Endodermal cell (in vitro differentiated cells): ENCODE measurements around the gene TPCN2. TPM values are rescaled to one million over a fixed set of nuclear protein-coding genes. Genes with fewer than 3 reads are reported as not detected.

Experiments used
- DNase-seq: peaks from one replicate; pipeline ENCODE4 v3.0.0-alpha.2; 2017
- H3K27ac ChIP-seq: 2 replicates; pipeline ENCODE4 v1.5.1; 2013; ENCODE audit warnings: mild to moderate bottlenecking, low read depth, low read length, moderate library complexity
- H3K27me3 ChIP-seq: 2 replicates; pipeline ENCODE4 v1.6.1; 2013; ENCODE audit warnings: mild to moderate bottlenecking, low read length, moderate library complexity; ENCODE audit not compliant: insufficient read depth, control insufficient read depth, poor library complexity, severe bottlenecking
- H3K36me3 ChIP-seq: 2 replicates; pipeline ENCODE4 v1.7.0; 2013; ENCODE audit warnings: mild to moderate bottlenecking, low read length, moderate library complexity; ENCODE audit not compliant: control insufficient read depth, insufficient read depth
- H3K4me1 ChIP-seq: one replicate; pipeline ENCODE4 v1.7.0; 2013; ENCODE audit warnings: low read length; ENCODE audit not compliant: control insufficient read depth, insufficient read depth
- H3K4me3 ChIP-seq: 2 replicates; pipeline ENCODE4 v1.5.1; 2013; ENCODE audit warnings: mild to moderate bottlenecking, low read length, moderate library complexity
- H3K9ac ChIP-seq: 2 replicates; pipeline ENCODE4 v1.6.1; 2013; ENCODE audit warnings: mild to moderate bottlenecking, low read length, moderate library complexity; ENCODE audit not compliant: poor library complexity, severe bottlenecking; ENCODE audit errors: extremely low read depth
- H3K9me3 ChIP-seq: 2 replicates; pipeline ENCODE4 v1.6.1; 2013; ENCODE audit warnings: mild to moderate bottlenecking, low read length, moderate library complexity; ENCODE audit not compliant: control insufficient read depth
- H3K27ac Mint-ChIP-seq: 2 replicates; pipeline ENCODE4 v1.8.0; 2020; ENCODE audit warnings: mixed read lengths
- H3K27me3 Mint-ChIP-seq: 2 replicates; pipeline ENCODE4 v1.8.0; 2021; ENCODE audit warnings: mild to moderate bottlenecking, mixed read lengths; ENCODE audit not compliant: insufficient read depth
- H3K36me3 Mint-ChIP-seq: 2 replicates; pipeline ENCODE4 v1.8.0; 2020; ENCODE audit warnings: low read depth, mixed read lengths
- H3K4me1 Mint-ChIP-seq: 2 replicates; pipeline ENCODE4 v1.8.0; 2020; ENCODE audit warnings: mixed read lengths
- H3K4me3 Mint-ChIP-seq: 2 replicates; pipeline ENCODE4 v1.8.0; 2020; ENCODE audit warnings: mild to moderate bottlenecking, moderate library complexity, mixed read lengths
- H3K9me3 Mint-ChIP-seq: 2 replicates; pipeline ENCODE4 v1.8.0; 2020; ENCODE audit warnings: mild to moderate bottlenecking, mixed read lengths
- WGBS, 2 experiments: methylation state at CpG; one replicate each; pipeline versions ENCODE4 v1.1.5 to v1.1.7; 2013; ENCODE audit warnings: missing lambda C conversion rate in 2 of 2, mixed read lengths in 1 of 2; ENCODE audit not compliant: insufficient coverage in 1 of 2, insufficient read length in 1 of 2; 5-methylcytosine and 5-hydroxymethylcytosine counted together
- total RNA-seq, 2 donors: library from RNA; stranded (reverse); fragmentation: NEBNext Ultra II Directional in 1 of 2; extraction: Animal tissue kit (Norgen Biotek cat#: 25700) in 1 of 2; gene quantifications; 2 replicates in 1 of 2; 3 replicates in 1 of 2; pipeline ENCODE4 v1.2.1, GENCODE V29; 2021
- TF ChIP-seq, protein P1 (sequence below): fragments of 200-600 bp; sonication (generic); conservative IDR thresholded peaks from 2 replicates; pipeline ENCODE4 v1.5.0; 2021; ENCODE audit warnings: antibody characterized with exemption, mild to moderate bottlenecking

TPCN2 gene
- total RNA-seq, 2 donors from 2014 or later, result 20.7 to 27.9 TPM

DNA sequence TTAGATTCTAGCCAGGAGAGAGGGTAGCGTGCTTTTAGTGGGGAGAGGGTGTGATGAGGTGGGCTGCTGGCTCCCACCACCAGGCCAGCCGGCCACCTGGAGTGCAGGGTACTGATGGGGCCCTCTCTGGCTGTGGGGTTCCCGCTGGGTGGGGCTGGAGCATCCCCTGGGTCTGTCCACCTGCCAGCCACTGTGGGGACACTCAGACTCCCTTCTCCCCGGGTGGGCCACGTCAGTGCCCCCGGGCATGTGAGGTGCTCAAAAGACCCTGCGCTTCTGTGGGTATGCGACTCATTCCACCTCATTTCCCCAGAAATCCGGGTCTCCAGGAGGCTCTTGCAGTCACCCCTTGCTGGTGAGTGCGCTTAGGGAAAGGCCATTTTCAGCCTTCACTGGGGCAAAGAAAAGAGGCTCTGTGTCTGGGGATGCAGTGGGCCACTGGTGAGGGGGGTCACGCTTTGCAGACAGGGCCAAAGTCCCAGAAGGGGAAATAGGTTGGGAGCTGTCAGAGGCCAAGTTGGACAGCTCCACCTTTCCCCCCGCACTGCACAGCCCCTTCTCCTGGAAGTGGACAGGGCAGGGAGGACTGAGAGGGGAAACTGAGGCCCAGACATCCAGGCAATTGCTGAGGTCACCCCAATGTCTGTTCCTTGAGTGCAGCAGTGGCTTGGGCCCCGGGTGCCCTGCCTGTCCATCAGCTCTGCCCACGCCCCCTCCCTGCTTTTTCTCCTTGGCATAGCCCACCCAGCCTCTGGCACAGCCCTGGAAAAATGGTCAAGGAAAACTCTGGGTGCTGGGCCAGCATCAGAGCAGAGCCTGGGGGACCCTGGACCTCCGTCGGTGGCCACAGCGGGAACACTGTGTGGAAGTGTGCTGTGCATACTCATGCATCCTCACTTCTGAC lies 53.3 kb downstream of the TPCN2 start:
- Histone ChIP-seq H3K4me1 (no peaks in the 10 kb centered on the region), H3K4me3 (no peak overlapping the region), H3K9ac (no peak overlapping the region), H3K36me3 (no peaks in the 10 kb centered on the region), H3K9me3 (no peaks in the 10 kb centered on the region), H3K27me3 (no peaks in the 10 kb centered on the region), H3K27ac (no peak overlapping the region)
- Mint-ChIP-seq H3K27me3 (no peaks in the 10 kb centered on the region), H3K4me3 (no peak overlapping the region), H3K9me3 (no peaks in the 10 kb centered on the region), H3K27ac (no peak overlapping the region), H3K36me3 (no peaks in the 10 kb centered on the region), H3K4me1 (no peaks in the 10 kb centered on the region)
- TF ChIP-seq, protein P1, sequence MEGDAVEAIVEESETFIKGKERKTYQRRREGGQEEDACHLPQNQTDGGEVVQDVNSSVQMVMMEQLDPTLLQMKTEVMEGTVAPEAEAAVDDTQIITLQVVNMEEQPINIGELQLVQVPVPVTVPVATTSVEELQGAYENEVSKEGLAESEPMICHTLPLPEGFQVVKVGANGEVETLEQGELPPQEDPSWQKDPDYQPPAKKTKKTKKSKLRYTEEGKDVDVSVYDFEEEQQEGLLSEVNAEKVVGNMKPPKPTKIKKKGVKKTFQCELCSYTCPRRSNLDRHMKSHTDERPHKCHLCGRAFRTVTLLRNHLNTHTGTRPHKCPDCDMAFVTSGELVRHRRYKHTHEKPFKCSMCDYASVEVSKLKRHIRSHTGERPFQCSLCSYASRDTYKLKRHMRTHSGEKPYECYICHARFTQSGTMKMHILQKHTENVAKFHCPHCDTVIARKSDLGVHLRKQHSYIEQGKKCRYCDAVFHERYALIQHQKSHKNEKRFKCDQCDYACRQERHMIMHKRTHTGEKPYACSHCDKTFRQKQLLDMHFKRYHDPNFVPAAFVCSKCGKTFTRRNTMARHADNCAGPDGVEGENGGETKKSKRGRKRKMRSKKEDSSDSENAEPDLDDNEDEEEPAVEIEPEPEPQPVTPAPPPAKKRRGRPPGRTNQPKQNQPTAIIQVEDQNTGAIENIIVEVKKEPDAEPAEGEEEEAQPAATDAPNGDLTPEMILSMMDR, result no peak
- DNase-seq, result no peak
- WGBS, 2 experiments, result 83 to 84% methylated on average over 7 to 17 of the region's 17 CpGs

DNA sequence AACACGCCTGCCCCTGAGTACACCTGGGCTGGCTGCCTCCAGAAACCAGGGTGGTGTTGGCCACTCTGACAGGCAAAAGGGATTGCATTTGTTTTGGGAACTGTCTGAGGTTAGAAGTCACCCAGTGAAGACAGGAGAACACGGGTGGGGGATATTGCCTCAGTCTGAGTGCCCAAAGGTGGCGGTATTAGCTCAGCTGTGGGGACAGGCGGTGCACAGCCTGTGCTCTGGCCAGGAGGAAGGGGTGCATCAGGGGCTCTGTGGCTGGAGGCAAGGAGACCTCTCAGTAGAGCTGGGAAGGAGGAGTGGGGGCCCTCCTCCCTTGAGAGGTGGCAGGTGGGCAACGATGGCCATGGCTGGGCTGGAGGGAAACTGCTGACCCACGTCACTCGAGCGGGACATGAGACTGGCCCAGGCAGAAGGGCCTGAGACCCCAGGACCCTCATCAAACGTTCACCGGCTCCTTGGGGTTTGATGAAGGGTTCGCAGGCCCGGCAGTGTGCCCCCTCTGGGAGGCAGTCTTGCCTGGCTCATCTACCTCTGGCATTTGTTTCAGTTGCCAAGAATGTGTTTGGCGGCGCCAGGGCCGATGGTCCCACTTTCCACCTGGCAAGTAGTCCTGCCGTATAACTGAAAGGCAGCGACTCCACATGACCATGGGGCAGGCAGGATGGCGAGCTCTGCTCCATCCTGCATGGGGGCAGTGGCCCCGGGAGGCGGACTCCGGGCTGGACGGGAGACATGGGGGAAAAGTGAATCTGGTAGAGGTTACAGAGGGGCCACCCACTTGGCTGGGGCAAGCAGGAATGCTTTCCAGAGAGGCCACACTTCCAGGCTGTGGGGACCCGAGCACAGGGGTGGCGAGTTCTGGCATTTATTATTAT lies 54.2 kb downstream of the TPCN2 start:
- no peak overlapping the region for H3K9ac ChIP-seq
- H3K27ac Mint-ChIP-seq, result no peak overlapping the region
- WGBS, 2 experiments, result 80 to 86% methylated on average over 18 to 23 of the region's 24 CpGs

More for the DNA sequence above, 54.2 kb downstream of the TPCN2 start:
- Mint-ChIP-seq H3K9me3 (peaks cover 2% of the 10 kb centered on the region), H3K36me3 (no peaks in the 10 kb centered on the region), H3K4me1 (no peaks in the 10 kb centered on the region), H3K27me3 (no peaks in the 10 kb centered on the region), H3K4me3 (no peak overlapping the region)
- TF ChIP-seq, protein P1, result peak; percentile 49
- Histone ChIP-seq H3K27ac (no peak overlapping the region), H3K27me3 (no peaks in the 10 kb centered on the region), H3K36me3 (no peaks in the 10 kb centered on the region), H3K4me1 (no peaks in the 10 kb centered on the region), H3K4me3 (no peak overlapping the region), H3K9me3 (no peaks in the 10 kb centered on the region)
- DNase-seq, result peak; percentile 78
